Smooth muscle cell (in vitro differentiated cells): ENCODE results near the gene TMEM150A. TPM values are rescaled to one million over a fixed set of nuclear protein-coding genes. Genes with fewer than 3 reads are reported as not detected.

ENCODE experiments used
- DNase-seq: peaks from one replicate; lab custom pipeline; 2025; ENCODE audit not compliant: unreplicated experiment; lab: John Stamatoyannopoulos, UW
- H2AFZ ChIP-seq: fragments of 200-600 bp; sonication (generic); 2 replicates; pipeline ENCODE4 v1.6.0; 2016; ENCODE audit warnings: antibody characterized with exemption, low read depth, mild to moderate bottlenecking
- H3F3A ChIP-seq: fragments of 200-600 bp; sonication (generic); 2 replicates; pipeline ENCODE4 v1.6.0; 2017; ENCODE audit warnings: antibody characterized with exemption, low read depth
- H3K27ac ChIP-seq: fragments of 200-600 bp; sonication (generic); 2 replicates; pipeline ENCODE4 v1.5.1; 2016; ENCODE audit warnings: low read depth, mild to moderate bottlenecking
- H3K27me3 ChIP-seq: fragments of 200-600 bp; sonication (generic); 2 replicates; pipeline ENCODE4 v1.6.1; 2016; ENCODE audit warnings: low read depth, mild to moderate bottlenecking
- H3K36me3 ChIP-seq: fragments of 200-600 bp; sonication (generic); 2 replicates; pipeline ENCODE4 v1.5.1; 2016; ENCODE audit warnings: low read depth
- H3K4me1 ChIP-seq: fragments of 200-600 bp; sonication (generic); 2 replicates; pipeline ENCODE4 v1.5.1; 2016; ENCODE audit warnings: low read depth
- H3K4me2 ChIP-seq: fragments of 200-600 bp; sonication (generic); 2 replicates; pipeline ENCODE4 v1.6.0; 2016; ENCODE audit warnings: mild to moderate bottlenecking
- H3K4me3 ChIP-seq: fragments of 200-600 bp; sonication (generic); 2 replicates; pipeline ENCODE4 v1.5.1; 2016; ENCODE audit warnings: mild to moderate bottlenecking
- H3K79me2 ChIP-seq: fragments of 200-600 bp; sonication (generic); 2 replicates; pipeline ENCODE4 v1.6.0; 2016; ENCODE audit warnings: low read depth, mild to moderate bottlenecking
- H3K9ac ChIP-seq: fragments of 200-600 bp; sonication (generic); 2 replicates; pipeline ENCODE4 v1.6.0; 2016; ENCODE audit warnings: low read depth
- H3K9me3 ChIP-seq: fragments of 200-600 bp; sonication (generic); replicated peaks from 2 replicates; pipeline ENCODE4 v1.5.1; 2016; ENCODE audit warnings: low read depth
- H4K20me1 ChIP-seq: fragments of 200-600 bp; sonication (generic); 2 replicates; pipeline ENCODE4 v1.6.0; 2016; ENCODE audit warnings: low read depth
- CTCF ChIP-seq: fragments of 200-600 bp; sonication (generic); IDR thresholded peaks from 2 replicates; pipeline ENCODE4 v1.5.1; 2017; ENCODE audit warnings: borderline replicate concordance, mild to moderate bottlenecking, antibody characterized with exemption; ENCODE audit not compliant: insufficient read depth, poor library complexity, severe bottlenecking
- WGBS: methylation state at CpG from one replicate; pipeline ENCODE4 v1.1.7; 2016; ENCODE audit warnings: low lambda C conversion rate; 5-methylcytosine and 5-hydroxymethylcytosine counted together
- polyA plus RNA-seq: library from polyadenylated mRNA; unstranded; fragments of >200 nt; fragmentation: Nextera tagmentation; extraction: Ambion mirVana; gene quantifications from 2 replicates; pipeline ENCODE4 v1.2.1, GENCODE V29; 2016
- total RNA-seq: library from RNA; depleted of rRNA; stranded (reverse); fragments of >200 nt; gene quantifications from 2 replicates; pipeline ENCODE4 v1.2.3, GENCODE V29; 2014

TMEM150A gene
- total and polyA plus RNA-seq, 2 experiments from 2014 or later: 7.7 to 20.0 TPM

GRCh38 chr2:85650456-85650855, 48.0 kb upstream of the TMEM150A start:
- Histone ChIP-seq H3K9me3 (no peaks in the 10 kb centered on the region), H3K9ac (no peak overlapping the region), H3K79me2 (no peaks in the 10 kb centered on the region), H3K27me3 (no peaks in the 10 kb centered on the region), H4K20me1 (peaks cover 27% of the 10 kb centered on the region), H2AFZ (no peak overlapping the region), H3K4me1 (peaks cover 4% of the 10 kb centered on the region), H3K4me2 (no peak overlapping the region), H3K36me3 (peaks cover 6% of the 10 kb centered on the region), H3F3A (peaks cover 34% of the 10 kb centered on the region), H3K4me3 (no peak overlapping the region), H3K27ac (no peak overlapping the region)
- whole genome bisulfite sequencing: 91% methylated on average over 4 of the region's 4 CpGs
- no peak for DNase-seq
- no peak for TF ChIP-seq CTCF

- Histone ChIP-seq H3K79me2 (no peaks in the 10 kb centered on the region), H3F3A (peaks cover 34% of the 10 kb centered on the region), H4K20me1 (peaks cover 27% of the 10 kb centered on the region), H3K4me3 (no peak overlapping the region), H3K36me3 (peaks cover 11% of the 10 kb centered on the region), H3K9me3 (no peaks in the 10 kb centered on the region), H2AFZ (no peak overlapping the region), H3K27me3 (no peaks in the 10 kb centered on the region), H3K9ac (no peak overlapping the region), H3K4me2 (peak overlapping the region; percentile 47), H3K27ac (peak overlapping the region; percentile 65), H3K4me1 (peaks cover 4% of the 10 kb centered on the region)
- no peak for TF ChIP-seq CTCF
- 51% methylated on average over 9 of the region's 9 CpGs for WGBS
- no peak for DNase-seq
Observed at GRCh38 chr2:85649201-85650190, 47.0 kb upstream of the TMEM150A start.

- peak overlapping the region; percentile 65 for H3K27ac ChIP-seq
- H3K4me3 ChIP-seq: no peak overlapping the region
- H3K79me2 ChIP-seq: no peaks in the 10 kb centered on the region
- peak; percentile 63 for TF ChIP-seq CTCF
- H3K9ac ChIP-seq: no peak overlapping the region
- H2AFZ ChIP-seq: no peak overlapping the region
- H3K9me3 ChIP-seq: no peaks in the 10 kb centered on the region
- peaks cover 16% of the 10 kb centered on the region for H3K36me3 ChIP-seq
- H3K4me2 ChIP-seq: peak overlapping the region; percentile 47
- WGBS: 70% methylated on average over 2 of the region's 2 CpGs
- peaks cover 31% of the 10 kb centered on the region for H4K20me1 ChIP-seq
- H3K4me1 ChIP-seq: peaks cover 4% of the 10 kb centered on the region
- H3K27me3 ChIP-seq: no peaks in the 10 kb centered on the region
- peaks cover 34% of the 10 kb centered on the region for H3F3A ChIP-seq
- no peak for DNase-seq
Observed at GRCh38 chr2:85648619-85649018, 46.1 kb upstream of the TMEM150A start.
